HepG2 (cell line): ENCODE data around the gene FKBP1B. TPM values are rescaled to one million over a fixed set of nuclear protein-coding genes. Genes with fewer than 3 reads are reported as not detected.

Experiments
- ATF5 ChIP-seq: sonication (generic); formaldehyde crosslinking; IDR thresholded peaks from 2 replicates; pipeline ENCODE4 v1.4.0; 2020; ENCODE audit warnings: mild to moderate bottlenecking, low read depth, missing genetic modification reagents
- ATRX ChIP-seq: sonication (generic); formaldehyde crosslinking; IDR thresholded peaks from 2 replicates; pipeline ENCODE4 v1.4.0; 2020; ENCODE audit warnings: missing genetic modification reagents, borderline replicate concordance
- FIP1L1 ChIP-seq: fragments of 200-400 bp; formaldehyde crosslinking; IDR thresholded peaks from 2 replicates; pipeline ENCODE4 v1.6.1; 2018; ENCODE audit warnings: low read depth, mild to moderate bottlenecking, low read length, moderate library complexity, borderline replicate concordance; ENCODE audit not compliant: insufficient read depth
- HMGXB4 ChIP-seq, 2 experiments: sonication (generic) in 1 of 2; formaldehyde crosslinking in 1 of 2; IDR thresholded peaks; 2 replicates each; pipeline versions ENCODE4 v1.4.0 to v1.6.1; 2018 to 2020; ENCODE audit warnings: missing genetic modification reagents in 2 of 2, borderline replicate concordance in 1 of 2, low read depth in 1 of 2, mild to moderate bottlenecking in 1 of 2, missing biosample characterization in 1 of 2
- IRF2 ChIP-seq: IDR thresholded peaks from 2 replicates; pipeline ENCODE4 v1.6.1; 2018; ENCODE audit warnings: missing genetic modification reagents, missing compliant biosample characterization
- NFIB ChIP-seq: sonication (generic); formaldehyde crosslinking; IDR thresholded peaks from 2 replicates; pipeline ENCODE4 v1.9.0; 2021; ENCODE audit warnings: missing genetic modification reagents, mild to moderate bottlenecking, borderline replicate concordance
- POLR2G ChIP-seq: fragments of 200-400 bp; formaldehyde crosslinking; IDR thresholded peaks from 2 replicates; pipeline ENCODE4 v1.6.1; 2018; ENCODE audit warnings: mild to moderate bottlenecking, low read depth, low read length, moderate library complexity
- ZKSCAN8 ChIP-seq: IDR thresholded peaks from 2 replicates; pipeline ENCODE4 v1.6.1; 2016; ENCODE audit warnings: borderline replicate concordance, missing genetic modification reagents, missing compliant biosample characterization
- ZNF382 ChIP-seq: sonication (generic); formaldehyde crosslinking; IDR thresholded peaks from 2 replicates; pipeline ENCODE4 v1.5.0; 2020; ENCODE audit warnings: missing genetic modification reagents, mild to moderate bottlenecking, borderline replicate concordance
- ZNF431 ChIP-seq: sonication (generic); formaldehyde crosslinking; IDR thresholded peaks from 2 replicates; pipeline ENCODE4 v1.9.0; 2022; ENCODE audit warnings: missing genetic modification reagents, low read depth, mild to moderate bottlenecking, borderline replicate concordance
- ZNF562 ChIP-seq: sonication (generic); formaldehyde crosslinking; IDR thresholded peaks from 2 replicates; pipeline ENCODE4 v1.8.0; 2022; ENCODE audit warnings: missing genetic modification reagents, borderline replicate concordance
- polyA plus RNA-seq, 8 experiments: library from polyadenylated mRNA; depleted of rRNA in 3 of 8; stranded (reverse) in 7 of 8; unstranded in 1 of 8; fragments of >200 nt; fragmentation: Illumina TruSeq in 4 of 8; extraction: Trizol in 4 of 8; gene quantifications; 2 replicates each; pipeline versions ENCODE4 v1.2.1 to v1.2.3, GENCODE V29; 2011 to 2016; ENCODE audit warnings: low read depth in 4 of 8, missing spikeins in 1 of 8, mixed read lengths in 1 of 8; ENCODE audit not compliant: insufficient read depth in 1 of 8
- total RNA-seq, 5 experiments: library from RNA; depleted of rRNA; stranded (reverse); fragments of >200 nt; fragmentation: Illumina TruSeq; extraction: Trizol; gene quantifications; 2 replicates each; pipeline ENCODE4 v1.2.3, GENCODE V29; 2016; ENCODE audit warnings: low read depth in 1 of 5
- TF ChIP-seq, protein P1 (sequence below): sonication (generic); formaldehyde crosslinking; IDR thresholded peaks from 2 replicates; pipeline ENCODE4 v1.5.1; 2020; ENCODE audit warnings: mild to moderate bottlenecking, missing genetic modification reagents, moderate library complexity
- TF ChIP-seq, protein P2 (sequence below), 2 experiments: sonication (generic) in 1 of 2; formaldehyde crosslinking in 1 of 2; IDR thresholded peaks; 2 replicates each; pipeline versions ENCODE4 v1.5.1 to v1.6.1; 2011 to 2020; ENCODE audit warnings: borderline replicate concordance in 1 of 2, low read depth in 1 of 2, low read length in 1 of 2, mild to moderate bottlenecking in 1 of 2, missing genetic modification reagents in 1 of 2, moderate library complexity in 1 of 2
- TF ChIP-seq, protein P3 (sequence below): sonication (generic); formaldehyde crosslinking; conservative IDR thresholded peaks from 2 replicates; pipeline ENCODE4 v1.8.0; 2022; ENCODE audit warnings: mild to moderate bottlenecking, moderate library complexity, missing genetic modification reagents
- TF ChIP-seq, protein P4 (sequence below): sonication (generic); formaldehyde crosslinking; IDR thresholded peaks from 2 replicates; pipeline ENCODE4 v1.4.0; 2020; ENCODE audit warnings: missing genetic modification reagents

Gene FKBP1B
- total and polyA plus RNA-seq, 2 of the 13 experiments (the other 11 are each of a cell fraction or from before 2014, with no cell fraction given), result 35.2 to 96.3 TPM

DNA sequence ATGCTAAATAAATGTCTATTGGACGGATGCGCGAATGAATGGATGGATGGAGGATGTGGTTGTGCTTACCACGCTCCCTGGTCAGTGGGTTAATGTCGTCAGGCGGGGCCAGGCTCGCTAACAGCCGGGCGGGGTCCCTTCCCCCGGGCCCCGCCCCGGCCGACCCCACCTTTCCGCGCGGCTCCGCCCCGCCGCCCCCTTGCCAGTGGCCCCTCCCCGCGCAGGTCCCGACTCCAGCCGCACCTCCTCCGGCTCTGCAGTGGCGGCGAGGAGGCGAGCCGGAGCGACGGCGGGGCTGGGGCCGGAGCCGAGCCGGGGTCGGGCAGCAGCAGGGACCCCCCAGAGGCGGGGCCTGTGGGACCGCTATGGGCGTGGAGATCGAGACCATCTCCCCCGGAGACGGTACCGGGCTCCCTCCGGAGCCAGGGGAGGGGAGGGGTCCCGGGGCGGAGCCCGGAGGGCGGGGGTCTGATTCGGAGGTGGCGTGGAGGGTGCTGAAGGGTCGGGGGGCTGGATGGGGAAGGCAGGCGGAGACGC is at the start of gene FKBP1B (continued):
- TF ChIP-seq, protein P1, sequence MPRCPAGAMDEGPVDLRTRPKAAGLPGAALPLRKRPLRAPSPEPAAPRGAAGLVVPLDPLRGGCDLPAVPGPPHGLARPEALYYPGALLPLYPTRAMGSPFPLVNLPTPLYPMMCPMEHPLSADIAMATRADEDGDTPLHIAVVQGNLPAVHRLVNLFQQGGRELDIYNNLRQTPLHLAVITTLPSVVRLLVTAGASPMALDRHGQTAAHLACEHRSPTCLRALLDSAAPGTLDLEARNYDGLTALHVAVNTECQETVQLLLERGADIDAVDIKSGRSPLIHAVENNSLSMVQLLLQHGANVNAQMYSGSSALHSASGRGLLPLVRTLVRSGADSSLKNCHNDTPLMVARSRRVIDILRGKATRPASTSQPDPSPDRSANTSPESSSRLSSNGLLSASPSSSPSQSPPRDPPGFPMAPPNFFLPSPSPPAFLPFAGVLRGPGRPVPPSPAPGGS (CRISPR knock-in tag), result no peak
- peak; percentile 86 for TF ChIP-seq POLR2G
- TF ChIP-seq, protein P2, sequence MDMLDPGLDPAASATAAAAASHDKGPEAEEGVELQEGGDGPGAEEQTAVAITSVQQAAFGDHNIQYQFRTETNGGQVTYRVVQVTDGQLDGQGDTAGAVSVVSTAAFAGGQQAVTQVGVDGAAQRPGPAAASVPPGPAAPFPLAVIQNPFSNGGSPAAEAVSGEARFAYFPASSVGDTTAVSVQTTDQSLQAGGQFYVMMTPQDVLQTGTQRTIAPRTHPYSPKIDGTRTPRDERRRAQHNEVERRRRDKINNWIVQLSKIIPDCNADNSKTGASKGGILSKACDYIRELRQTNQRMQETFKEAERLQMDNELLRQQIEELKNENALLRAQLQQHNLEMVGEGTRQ (IDR thresholded peaks at IDR 0.05; ENCODE audit: low read depth, low read length), result no peak
- TF ChIP-seq, protein P2 (CRISPR knock-in tag; IDR thresholded peaks at IDR 0.05; ENCODE audit: borderline replicate concordance), result no peak
- TF ChIP-seq ZNF431, result no peak
- TF ChIP-seq ZNF382 (CRISPR knock-in tag), result no peak
- TF ChIP-seq ATRX (CRISPR knock-in tag), result no peak
- TF ChIP-seq ATF5, result no peak
- no peak for TF ChIP-seq IRF2
- TF ChIP-seq, protein P3, sequence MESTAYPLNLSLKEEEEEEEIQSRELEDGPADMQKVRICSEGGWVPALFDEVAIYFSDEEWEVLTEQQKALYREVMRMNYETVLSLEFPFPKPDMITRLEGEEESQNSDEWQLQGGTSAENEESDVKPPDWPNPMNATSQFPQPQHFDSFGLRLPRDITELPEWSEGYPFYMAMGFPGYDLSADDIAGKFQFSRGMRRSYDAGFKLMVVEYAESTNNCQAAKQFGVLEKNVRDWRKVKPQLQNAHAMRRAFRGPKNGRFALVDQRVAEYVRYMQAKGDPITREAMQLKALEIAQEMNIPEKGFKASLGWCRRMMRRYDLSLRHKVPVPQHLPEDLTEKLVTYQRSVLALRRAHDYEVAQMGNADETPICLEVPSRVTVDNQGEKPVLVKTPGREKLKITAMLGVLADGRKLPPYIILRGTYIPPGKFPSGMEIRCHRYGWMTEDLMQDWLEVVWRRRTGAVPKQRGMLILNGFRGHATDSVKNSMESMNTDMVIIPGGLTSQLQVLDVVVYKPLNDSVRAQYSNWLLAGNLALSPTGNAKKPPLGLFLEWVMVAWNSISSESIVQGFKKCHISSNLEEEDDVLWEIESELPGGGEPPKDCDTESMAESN (CRISPR knock-in tag), result no peak; the same call in 1 of the 2 replicates
- no peak for TF ChIP-seq FIP1L1
- TF ChIP-seq, protein P4, sequence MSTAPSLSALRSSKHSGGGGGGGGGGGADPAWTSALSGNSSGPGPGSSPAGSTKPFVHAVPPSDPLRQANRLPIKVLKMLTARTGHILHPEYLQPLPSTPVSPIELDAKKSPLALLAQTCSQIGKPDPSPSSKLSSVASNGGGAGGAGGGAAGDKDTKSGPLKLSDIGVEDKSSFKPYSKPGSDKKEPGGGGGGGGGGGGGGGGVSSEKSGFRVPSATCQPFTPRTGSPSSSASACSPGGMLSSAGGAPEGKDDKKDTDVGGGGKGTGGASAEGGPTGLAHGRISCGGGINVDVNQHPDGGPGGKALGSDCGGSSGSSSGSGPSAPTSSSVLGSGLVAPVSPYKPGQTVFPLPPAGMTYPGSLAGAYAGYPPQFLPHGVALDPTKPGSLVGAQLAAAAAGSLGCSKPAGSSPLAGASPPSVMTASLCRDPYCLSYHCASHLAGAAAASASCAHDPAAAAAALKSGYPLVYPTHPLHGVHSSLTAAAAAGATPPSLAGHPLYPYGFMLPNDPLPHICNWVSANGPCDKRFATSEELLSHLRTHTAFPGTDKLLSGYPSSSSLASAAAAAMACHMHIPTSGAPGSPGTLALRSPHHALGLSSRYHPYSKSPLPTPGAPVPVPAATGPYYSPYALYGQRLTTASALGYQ (CRISPR knock-in tag), result no peak
- no peak for TF ChIP-seq ZNF562 (CRISPR knock-in tag)
- no peak for TF ChIP-seq ZKSCAN8
- TF ChIP-seq HMGXB4 (CRISPR knock-in tag; IDR thresholded peaks at IDR 0.05; ENCODE audit: borderline replicate concordance in 1 of 2, low read depth in 1 of 2), result peak in 1 of 2 experiments; percentile 45; a peak in 2 of 4 replicates
- no peak for TF ChIP-seq NFIB (CRISPR knock-in tag)
